RWPE1 (cell line): ENCODE results near the gene CPEB4.

Source experiments
- CTCF ChIA-PET: fragments of 350-600 bp; sonication (Branson Sonifier 250); formaldehyde crosslinking; extraction: SDS; loops from one replicate; lab custom pipeline; 2021; lab: Yijun Ruan, JAX
- POLR2A ChIA-PET: fragments of 400-600 bp; formaldehyde crosslinking; extraction: SDS; loops from one replicate; lab custom pipeline; 2020; ENCODE audit warnings: antibody characterized with exemption; ENCODE audit not compliant: low non-redundant PET; lab: Yijun Ruan, JAX
- DNase-seq: peaks from one replicate; pipeline ENCODE4 v3.0.0; 2012; ENCODE audit warnings: low spot score
- H3K27ac ChIP-seq: fragments of 450-650 bp; 2 replicates; pipeline ENCODE4 v1.5.1; 2017
- CTCF ChIP-seq: fragments of 450-650 bp; conservative IDR thresholded peaks from 2 replicates; pipeline ENCODE4 v1.5.1; 2017; ENCODE audit warnings: low read depth, mild to moderate bottlenecking

CPEB4 gene

DNA sequence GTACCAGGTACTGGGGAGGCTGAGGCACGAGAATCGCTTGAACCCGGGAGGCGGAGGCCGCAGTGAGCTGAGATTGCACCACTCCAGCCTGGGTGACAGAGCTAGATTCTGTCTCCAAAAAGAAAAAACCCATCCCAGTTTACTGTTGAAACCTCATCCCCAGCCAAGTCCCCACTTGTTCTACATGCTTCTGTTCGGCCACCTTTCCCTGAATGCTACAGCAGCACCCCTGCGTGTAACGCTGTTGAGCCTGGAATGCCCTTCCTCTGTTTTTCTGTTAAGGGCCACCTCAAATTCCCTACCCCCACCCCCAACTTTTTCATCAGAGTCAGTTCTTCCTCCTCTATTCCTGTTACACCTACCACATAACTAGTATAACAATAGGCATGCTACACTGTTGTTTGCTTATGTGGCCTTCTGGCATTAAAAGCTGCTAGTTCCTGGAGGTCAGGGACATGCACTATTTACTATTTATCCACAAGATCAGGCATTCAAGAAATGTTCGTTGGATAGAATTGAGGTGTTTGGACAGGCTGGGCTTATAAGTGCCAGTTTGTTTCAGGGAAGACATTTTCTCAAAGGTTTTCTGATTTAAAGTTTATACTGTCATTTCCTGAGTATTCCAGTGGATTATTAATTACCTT lies 53.7 kb downstream of the CPEB4 start:
- ChIA-PET POLR2A (no interaction called here), CTCF (interaction anchor here (0.6 to 0.7 kb wide), 2 partner anchors 21 to 69 kb away, joined by 3 to 4 read pairs; no protein-coding TSS in a partner anchor)
- no peak overlapping the region for H3K27ac ChIP-seq
- DNase-seq = no peak
- no peak for TF ChIP-seq CTCF

DNA sequence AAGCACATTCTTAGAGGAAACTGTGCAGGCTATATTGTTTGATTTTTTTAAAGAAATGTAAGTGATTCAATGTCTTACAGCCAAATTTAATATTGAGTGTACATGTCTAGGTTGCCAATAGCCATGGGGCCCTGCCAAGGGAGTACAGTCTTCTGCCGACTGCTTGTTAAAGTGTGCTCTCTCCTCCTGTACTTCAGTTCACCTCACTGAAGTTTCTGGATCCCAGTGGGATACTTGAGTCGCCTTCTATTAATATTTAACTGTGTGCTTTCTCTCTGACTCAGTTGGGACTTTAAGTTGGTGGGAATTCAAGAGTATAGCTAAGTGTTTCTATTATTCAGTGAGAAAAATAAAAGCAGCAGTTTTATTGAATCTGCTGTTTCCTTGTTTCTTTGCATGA lies 56.4 kb downstream of the CPEB4 start:
- DNase-seq = no peak
- ChIA-PET POLR2A (no interaction called here), CTCF (interaction anchor here (0.6 to 0.7 kb wide), 2 partner anchors 53 to 135 kb away, joined by 3 read pairs; no protein-coding TSS in a partner anchor)
- TF ChIP-seq CTCF = no peak
- no peak overlapping the region for H3K27ac ChIP-seq

DNA sequence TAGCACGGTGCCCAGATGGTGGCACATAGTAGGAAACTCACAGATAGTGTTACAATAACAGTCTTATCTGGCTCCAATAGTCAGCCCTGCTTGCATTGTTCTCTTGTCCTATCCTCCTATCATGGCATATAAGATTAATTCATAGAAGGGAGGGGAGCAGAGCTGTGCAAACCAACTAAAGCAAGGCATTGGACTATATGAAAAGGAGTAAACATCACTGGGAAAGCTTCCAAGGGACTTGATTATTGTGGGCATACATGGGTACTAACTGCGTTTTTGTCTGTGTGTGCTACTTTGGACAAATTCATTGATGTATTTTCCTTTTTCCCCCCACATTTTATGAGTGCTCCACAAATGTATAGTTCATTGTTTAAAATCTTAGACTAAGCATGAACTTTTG lies 57.0 kb downstream of the CPEB4 start:
- POLR2A ChIA-PET = no interaction called here
- CTCF ChIA-PET = interaction anchor here (0.6 to 0.7 kb wide), 2 partner anchors 134 to 306 kb away, joined by 3 to 4 read pairs; no protein-coding TSS in a partner anchor
- no peak overlapping the region for H3K27ac ChIP-seq

DNA sequence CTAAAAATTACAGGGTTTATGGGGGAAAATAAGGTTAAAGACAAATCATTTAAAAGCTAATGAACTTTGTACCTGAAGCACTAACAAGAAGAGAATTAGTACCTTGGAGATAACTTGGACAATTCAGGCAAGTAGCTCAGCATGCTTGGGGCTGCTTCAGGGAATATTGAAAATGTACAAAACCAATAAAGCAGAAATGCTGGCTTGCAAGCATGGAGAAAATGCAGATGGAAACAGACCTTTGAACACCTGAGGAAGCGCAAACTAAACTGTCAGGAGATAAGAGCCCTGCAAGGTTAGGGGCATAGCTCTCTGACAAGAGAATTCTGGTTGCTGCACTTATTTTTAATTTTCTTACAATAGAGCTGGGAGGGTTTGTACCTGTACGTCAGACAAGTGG lies 58.2 kb downstream of the CPEB4 start:
- no peak overlapping the region for H3K27ac ChIP-seq
- no peak for TF ChIP-seq CTCF
- DNase-seq = no peak
- CTCF ChIA-PET = interaction anchor here (0.6 to 1.0 kb wide), 3 partner anchors 10 to 346 kb away, joined by 3 to 9 read pairs (median 3); no protein-coding TSS in a partner anchor
- POLR2A ChIA-PET = no interaction called here

More for the DNA sequence above, 57.0 kb downstream of the CPEB4 start:
- TF ChIP-seq CTCF = no peak
- no peak for DNase-seq

- ChIA-PET POLR2A (no interaction called here), CTCF (no interaction called here)
- no peak for TF ChIP-seq CTCF
- no peak overlapping the region for H3K27ac ChIP-seq
- no peak for DNase-seq
These were observed 62.7 kb downstream of the CPEB4 start for GRCh38 chr5:173950829-173951228.

- ChIA-PET CTCF (interaction anchor here (0.6 to 1.2 kb wide), 3 partner anchors 9 to 374 kb away, joined by 3 to 4 read pairs (median 3); no protein-coding TSS in a partner anchor), POLR2A (no interaction called here)
- no peak for DNase-seq
- no peak for TF ChIP-seq CTCF
- no peak overlapping the region for H3K27ac ChIP-seq
These were observed 65.5 kb downstream of the CPEB4 start for GRCh38 chr5:173953528-173954090.
